Trophoblast cell (in vitro differentiated cells and primary cell): Measurements from ENCODE around the gene KCNC3.

Experiments used
- DNase-seq, 2 donors: peaks; one replicate each; pipeline ENCODE4 v3.0.0-alpha.2; 2016
- H2AFZ ChIP-seq: 2 replicates; pipeline ENCODE4 v1.6.1; 2013; ENCODE audit warnings: low read length, moderate library complexity, mild to moderate bottlenecking; ENCODE audit not compliant: insufficient read depth, poor library complexity
- H2AK5ac ChIP-seq: 2 replicates; pipeline ENCODE4 v1.6.1; 2013; ENCODE audit warnings: mild to moderate bottlenecking, low read length
- H2BK120ac ChIP-seq: 2 replicates; pipeline ENCODE4 v1.6.1; 2013; ENCODE audit warnings: low read length, mild to moderate bottlenecking, moderate library complexity; ENCODE audit not compliant: insufficient read depth, poor library complexity
- H2BK12ac ChIP-seq: 2 replicates; pipeline ENCODE4 v1.6.1; 2013; ENCODE audit warnings: mild to moderate bottlenecking, low read length, moderate library complexity
- H2BK5ac ChIP-seq: 2 replicates; pipeline ENCODE4 v1.6.1; 2013; ENCODE audit warnings: low read length, low read depth, moderate library complexity, mild to moderate bottlenecking; ENCODE audit not compliant: poor library complexity
- H3K14ac ChIP-seq: 2 replicates; pipeline ENCODE4 v1.6.1; 2013; ENCODE audit warnings: mild to moderate bottlenecking, low read length
- H3K18ac ChIP-seq: 2 replicates; pipeline ENCODE4 v1.6.1; 2013; ENCODE audit warnings: mild to moderate bottlenecking, low read length
- H3K23ac ChIP-seq: 2 replicates; pipeline ENCODE4 v1.6.1; 2013; ENCODE audit warnings: low read length
- H3K27ac ChIP-seq: 2 replicates; pipeline ENCODE4 v1.5.1; 2013; ENCODE audit warnings: low read depth, mild to moderate bottlenecking, inconsistent platforms, low read length, moderate library complexity
- H3K27me3 ChIP-seq: 2 replicates; pipeline ENCODE4 v1.6.1; 2013; ENCODE audit warnings: inconsistent platforms, mild to moderate bottlenecking, low read length, moderate library complexity; ENCODE audit not compliant: insufficient read depth
- H3K36me3 ChIP-seq, 2 experiments: 1 replicate in 1 of 2; 2 replicates in 1 of 2; pipeline ENCODE4 v1.6.1; 2013; ENCODE audit warnings: low read length in 2 of 2, mild to moderate bottlenecking in 2 of 2, moderate library complexity in 1 of 2; ENCODE audit not compliant: insufficient read depth in 2 of 2, control insufficient read depth in 1 of 2
- H3K4ac ChIP-seq: 2 replicates; pipeline ENCODE4 v1.6.1; 2013; ENCODE audit warnings: low read depth, mild to moderate bottlenecking, low read length, moderate library complexity
- H3K4me1 ChIP-seq, 2 experiments: 1 replicate in 1 of 2; 2 replicates in 1 of 2; pipeline ENCODE4 v1.6.1; 2013; ENCODE audit warnings: low read length in 2 of 2, mild to moderate bottlenecking in 2 of 2, moderate library complexity in 1 of 2; ENCODE audit not compliant: insufficient read depth in 2 of 2, control insufficient read depth in 1 of 2
- H3K4me2 ChIP-seq: 2 replicates; pipeline ENCODE4 v1.6.1; 2013; ENCODE audit warnings: inconsistent platforms, mild to moderate bottlenecking, low read length, moderate library complexity
- H3K4me3 ChIP-seq: 2 replicates; pipeline ENCODE4 v1.5.1; 2013; ENCODE audit warnings: mild to moderate bottlenecking, low read depth, low read length, inconsistent platforms
- H3K79me1 ChIP-seq: one replicate; pipeline ENCODE4 v1.6.1; 2013; ENCODE audit warnings: low read length
- H3K79me2 ChIP-seq: 2 replicates; pipeline ENCODE4 v1.6.1; 2013; ENCODE audit warnings: low read length, mild to moderate bottlenecking; ENCODE audit not compliant: control insufficient read depth, insufficient read depth, poor library complexity
- H3K9ac ChIP-seq: 2 replicates; pipeline ENCODE4 v1.6.1; 2013; ENCODE audit warnings: mild to moderate bottlenecking, low read length
- H3K9me3 ChIP-seq: 2 replicates; pipeline ENCODE4 v1.6.1; 2013; ENCODE audit warnings: low read depth, mild to moderate bottlenecking, control low read depth, inconsistent platforms, low read length; ENCODE audit not compliant: insufficient read depth
- H4K12ac ChIP-seq: 2 replicates; pipeline ENCODE4 v1.6.1; 2013; ENCODE audit warnings: low read depth, mild to moderate bottlenecking, low read length, moderate library complexity
- H4K8ac ChIP-seq: 2 replicates; pipeline ENCODE4 v1.6.1; 2013; ENCODE audit warnings: low read depth, mild to moderate bottlenecking, low read length, moderate library complexity
- H4K91ac ChIP-seq: one replicate; pipeline ENCODE4 v1.6.1; 2013; ENCODE audit warnings: low read depth, mild to moderate bottlenecking, low read length, moderate library complexity
- WGBS: extraction: QIAGEN DNeasy Blood & Tissue Kit; methylation state at CpG from one replicate; pipeline ENCODE4 v1.1.7; 2013; ENCODE audit warnings: missing lambda C conversion rate; ENCODE audit not compliant: insufficient read length, insufficient coverage; ENCODE audit errors: extremely low coverage; 5-methylcytosine and 5-hydroxymethylcytosine counted together

The KCNC3 gene

GRCh38 chr19:50334741-50335421 lies 5.7 kb upstream of the KCNC3 start:
- Histone ChIP-seq H2AK5ac (peak overlapping the region; percentile 4), H3K4me2 (no peak overlapping the region), H3K4ac (no peak overlapping the region), H3K36me3 (peaks cover 5 to 11% of the 10 kb centered on the region in 2 experiments), H3K79me2 (peaks cover 16% of the 10 kb centered on the region), H3K27ac (no peak overlapping the region), H3K4me1 (peaks cover 11 to 19% of the 10 kb centered on the region in 2 experiments), H2BK5ac (no peak overlapping the region), H3K9ac (no peak overlapping the region), H3K18ac (peak overlapping the region; percentile 31), H3K27me3 (no peaks in the 10 kb centered on the region), H4K91ac (no peak overlapping the region), H3K23ac (no peak overlapping the region), H2BK120ac (no peak overlapping the region), H3K9me3 (peaks cover 7% of the 10 kb centered on the region), H4K8ac (peak overlapping the region; percentile 1), H2AFZ (no peak overlapping the region), H2BK12ac (peak overlapping the region; percentile 32), H4K12ac (no peak overlapping the region), H3K79me1 (peaks cover 38% of the 10 kb centered on the region), H3K4me3 (no peak overlapping the region), H3K14ac (no peak overlapping the region)
- no peak for DNase-seq
- WGBS, result no CpG with 5 or more reads among the region's 12 CpGs

GRCh38 chr19:50333737-50334617 lies 4.8 kb upstream of the KCNC3 start:
- H4K12ac ChIP-seq, result peak overlapping the region; percentile 84
- H3K18ac ChIP-seq, result peak overlapping the region; percentile 81
- H3K4ac ChIP-seq, result peak overlapping the region; percentile 23
- H3K27ac ChIP-seq, result peak overlapping the region; percentile 100
- peak; percentile 77 to 90 for DNase-seq
- H3K4me3 ChIP-seq, result peak overlapping the region; percentile 62
- peak overlapping the region; percentile 12 for H3K9ac ChIP-seq
- peak overlapping the region; percentile 89 for H4K8ac ChIP-seq
- H3K79me2 ChIP-seq, result peaks cover 16% of the 10 kb centered on the region
- peaks cover 3 to 8% of the 10 kb centered on the region in 2 experiments for H3K36me3 ChIP-seq
- H3K4me2 ChIP-seq, result peak overlapping the region; percentile 60
- peak overlapping the region; percentile 34 for H2BK120ac ChIP-seq
- H3K9me3 ChIP-seq, result peaks cover 7% of the 10 kb centered on the region
- peaks cover 42% of the 10 kb centered on the region for H3K79me1 ChIP-seq
- H3K4me1 ChIP-seq, result peaks cover 11 to 19% of the 10 kb centered on the region in 2 experiments
- H4K91ac ChIP-seq, result peak overlapping the region; percentile 100
- no peaks in the 10 kb centered on the region for H3K27me3 ChIP-seq
- H2BK5ac ChIP-seq, result peak overlapping the region; percentile 66
- H2AFZ ChIP-seq, result peak overlapping the region; percentile 58
- no CpG with 5 or more reads among the region's 54 CpGs for WGBS
- H2AK5ac ChIP-seq, result peak overlapping the region; percentile 72
- no peak overlapping the region for H3K23ac ChIP-seq
- peak overlapping the region; percentile 22 for H2BK12ac ChIP-seq
- peak overlapping the region; percentile 81 for H3K14ac ChIP-seq

- H3K4me3 ChIP-seq, result peak overlapping the region; percentile 70
- H3K27ac ChIP-seq, result peak overlapping the region; percentile 100
- H3K4me1 ChIP-seq, result peaks cover 11 to 19% of the 10 kb centered on the region in 2 experiments
- H3K36me3 ChIP-seq, result peaks cover under 1 to 5% of the 10 kb centered on the region in 2 experiments
- peaks cover 4% of the 10 kb centered on the region for H3K9me3 ChIP-seq
- no peak overlapping the region for H3K9ac ChIP-seq
- peaks cover 20% of the 10 kb centered on the region for H3K79me2 ChIP-seq
- H2BK5ac ChIP-seq, result peak overlapping the region; percentile 99
- peak overlapping the region; percentile 12 for H3K18ac ChIP-seq
- DNase-seq, result peak; percentile 98 to 99
- peak overlapping the region; percentile 99 for H2BK120ac ChIP-seq
- H3K79me1 ChIP-seq, result peaks cover 46% of the 10 kb centered on the region
- peak overlapping the region; percentile 7 for H4K12ac ChIP-seq
- peak overlapping the region; percentile 58 for H3K14ac ChIP-seq
- H3K27me3 ChIP-seq, result no peaks in the 10 kb centered on the region
- peak overlapping the region; percentile 9 for H2AFZ ChIP-seq
- H3K4me2 ChIP-seq, result peak overlapping the region; percentile 60
- WGBS, result no CpG with 5 or more reads among the region's 34 CpGs
- H2AK5ac ChIP-seq, result no peak overlapping the region
- H4K8ac ChIP-seq, result peak overlapping the region; percentile 89
- peak overlapping the region; percentile 91 for H3K4ac ChIP-seq
- H2BK12ac ChIP-seq, result no peak overlapping the region
- H3K23ac ChIP-seq, result no peak overlapping the region
- H4K91ac ChIP-seq, result peak overlapping the region; percentile 100
Observed at GRCh38 chr19:50333235-50333736, 4.1 kb upstream of the KCNC3 start.
